Stimulated activated CD8-positive, alpha-beta memory T cell treated with anti-CD3 and anti-CD28 coated beads, Interleukin-15, amount 100 ng/mL, for 4 hours (primary cell): ENCODE data around the gene CAPZA2.
"Not testable (repeated sequence)": the region's sequence is repeated elsewhere in the genome, so short reads cannot be mapped to it uniquely, and the experiment has no call there.

Source experiments
- DNase-seq, 2 donors: peaks; one replicate each; pipeline ENCODE4 v3.0.0-alpha.2; 2020; ENCODE audit warnings: low read depth in 2 of 2

CAPZA2 gene

DNA sequence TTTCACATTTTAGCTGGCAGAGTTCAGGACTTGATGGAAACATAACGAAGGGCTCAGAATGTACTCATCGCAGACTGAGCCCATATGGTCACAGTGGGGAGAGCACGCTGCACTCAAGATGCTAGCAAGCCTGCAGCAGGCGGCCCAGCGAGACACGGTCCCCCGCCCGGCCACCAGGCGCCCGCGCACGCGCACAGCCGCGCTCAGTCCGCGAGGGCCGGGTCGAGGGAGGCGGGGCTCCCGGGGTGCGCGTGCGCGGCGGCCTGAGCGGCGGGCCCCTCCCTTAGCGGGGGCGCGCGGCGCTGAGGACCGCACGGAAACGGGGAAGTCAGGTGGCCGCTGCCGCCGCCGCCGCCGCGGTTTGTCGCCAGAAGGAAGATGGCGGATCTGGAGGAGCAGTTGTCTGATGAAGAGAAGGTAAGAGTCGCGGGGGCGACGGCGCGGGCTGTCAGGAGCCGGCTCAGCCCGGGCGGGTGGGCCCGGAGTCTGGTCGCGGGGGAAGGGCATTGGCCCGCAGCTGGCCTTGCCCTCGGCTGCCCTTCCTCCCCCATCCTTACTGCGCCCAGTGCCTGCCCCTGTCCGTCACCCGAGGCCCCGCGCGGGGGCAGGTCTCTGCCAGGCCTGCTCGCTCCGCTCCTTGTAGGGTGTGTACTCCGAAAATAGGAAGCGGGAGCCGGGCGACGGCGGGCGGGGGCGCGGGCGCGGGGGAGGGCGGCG, at the start of gene CAPZA2:
Gene CAPZA2 (plus strand): TSS at position 354 of the 717 bp plus-strand sequence. CDS start 25 bp downstream, at position 379.
- peak; percentile 82 to 89 for DNase-seq

DNA sequence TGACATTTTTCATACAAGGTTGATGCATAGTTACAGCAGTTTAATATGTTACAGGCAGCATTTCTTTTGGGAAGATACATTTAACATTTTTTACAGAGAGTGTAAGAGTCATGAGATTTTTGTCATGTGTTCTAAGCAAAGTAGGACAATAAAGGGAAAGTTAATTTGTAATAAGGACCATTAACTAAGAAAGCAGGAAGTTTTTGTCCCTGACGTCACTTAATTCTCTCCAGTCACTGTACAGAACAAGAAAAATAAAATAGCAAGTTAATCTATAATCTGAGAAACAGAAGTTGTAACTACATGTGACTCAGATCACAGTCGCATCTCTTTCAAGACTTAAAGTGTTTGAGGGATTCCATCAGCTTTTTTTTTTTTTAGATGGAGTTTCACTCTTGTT, 49.5 kb upstream of the CAPZA2 start:
- DNase-seq: no peak

DNA sequence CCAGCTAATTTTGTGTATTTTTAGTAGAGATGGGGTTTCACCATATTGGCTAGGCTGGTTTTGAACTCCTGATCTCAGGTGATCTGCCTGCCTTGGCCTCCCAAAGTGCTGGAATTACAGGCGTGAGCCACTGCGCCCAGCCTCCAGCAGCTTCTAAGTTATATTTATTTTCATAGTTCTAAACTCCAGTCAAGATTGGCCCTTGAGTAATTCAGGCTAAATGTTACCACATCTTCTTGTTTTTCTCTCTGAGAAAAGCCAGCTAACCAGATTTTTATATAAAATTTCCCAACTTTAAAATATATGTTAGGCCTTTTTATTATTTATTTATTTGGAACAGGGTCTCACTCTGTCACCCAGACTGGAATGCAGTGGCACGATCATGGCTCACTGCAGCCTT, 49.0 kb upstream of the CAPZA2 start:
- not testable (repeated sequence) for DNase-seq

DNA sequence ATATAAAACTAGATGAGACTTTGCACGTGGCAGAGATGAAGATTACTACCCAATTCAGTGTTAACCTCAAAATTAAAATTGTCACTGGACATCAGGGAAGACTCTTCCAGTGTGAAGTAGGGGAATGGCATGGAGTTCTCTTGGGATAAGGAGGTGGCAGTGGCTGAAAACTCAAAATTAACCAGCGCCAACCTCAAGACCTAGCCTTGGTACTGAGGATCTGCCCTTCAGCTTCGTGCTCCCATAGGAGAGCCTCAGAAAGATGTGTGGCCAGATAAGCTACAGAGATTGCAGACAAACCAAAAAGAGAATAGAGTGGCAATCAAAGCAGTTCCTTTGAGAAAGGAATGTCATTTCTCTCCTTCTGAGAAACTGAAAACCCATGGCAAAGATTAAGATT, 47.3 kb upstream of the CAPZA2 start:
- no peak for DNase-seq

- DNase-seq: no peak
These were observed 42.2 kb upstream of the CAPZA2 start for GRCh38 chr7:116820149-116820548.

DNA sequence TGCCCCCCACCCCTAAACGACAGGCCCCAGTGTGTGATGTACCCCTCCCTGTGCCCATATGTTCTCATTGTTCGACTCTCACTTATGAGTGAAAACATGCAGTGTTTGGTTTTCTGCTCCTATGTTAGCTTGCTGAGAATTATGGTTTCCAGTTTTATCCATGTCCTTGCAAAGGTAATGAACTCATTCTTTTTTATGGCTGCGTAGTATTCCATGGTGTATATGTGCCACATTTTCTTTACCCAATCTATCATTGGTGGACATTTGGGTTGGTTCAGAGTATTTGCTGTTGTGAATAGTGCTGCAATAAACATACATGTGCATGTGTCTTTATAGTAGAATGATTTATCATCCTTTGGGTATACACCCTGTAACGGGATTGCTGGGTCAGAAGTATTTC, 40.7 kb upstream of the CAPZA2 start:
- not testable (repeated sequence) for DNase-seq

GRCh38 chr7:116824449-116824848, 37.9 kb upstream of the CAPZA2 start:
- no peak for DNase-seq

GRCh38 chr7:116828281-116828680, 34.1 kb upstream of the CAPZA2 start:
- DNase-seq: no peak

- no peak for DNase-seq
These were observed 33.3 kb upstream of the CAPZA2 start for GRCh38 chr7:116829041-116829440.

DNA sequence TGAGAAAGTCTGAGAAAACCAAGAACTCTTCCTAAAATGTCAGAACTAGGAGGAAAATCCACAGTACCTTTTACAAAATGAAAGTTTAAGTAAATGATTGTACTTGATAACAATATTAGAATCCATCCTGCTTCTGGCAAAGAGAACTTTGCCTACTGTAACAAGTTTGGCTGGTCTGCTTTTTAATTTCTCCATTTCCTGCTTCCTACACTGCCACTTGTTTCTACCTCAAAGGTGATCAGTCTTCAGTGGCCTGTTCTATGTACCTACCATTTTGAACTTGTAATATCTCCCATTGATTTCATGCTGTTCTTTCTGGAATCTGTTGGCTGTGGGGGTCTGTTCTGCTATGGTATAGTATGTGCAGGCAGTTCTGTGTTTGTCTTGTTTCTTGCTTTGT, 32.9 kb upstream of the CAPZA2 start:
- DNase-seq: no peak

DNA sequence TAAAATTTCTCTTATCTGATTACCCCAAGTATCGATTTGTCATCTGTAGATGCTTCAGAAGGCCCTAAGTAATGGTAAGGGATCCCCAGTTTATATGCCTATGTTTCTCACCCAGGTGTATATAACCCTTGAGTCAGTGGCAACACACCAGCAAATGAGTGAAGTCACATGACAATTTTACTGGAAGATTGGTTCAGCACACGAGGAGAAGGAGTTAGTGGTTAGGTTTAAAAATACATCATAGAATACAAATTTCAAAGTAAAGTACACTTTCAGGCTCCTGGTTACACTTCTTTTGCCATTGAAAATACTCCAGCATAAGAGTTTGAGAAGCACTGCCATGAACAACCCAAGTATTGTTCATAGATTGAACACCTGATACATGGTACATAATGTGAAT, 29.7 kb upstream of the CAPZA2 start:
- DNase-seq: no peak

GRCh38 chr7:116834815-116835504, 27.4 kb upstream of the CAPZA2 start:
- no peak for DNase-seq

DNA sequence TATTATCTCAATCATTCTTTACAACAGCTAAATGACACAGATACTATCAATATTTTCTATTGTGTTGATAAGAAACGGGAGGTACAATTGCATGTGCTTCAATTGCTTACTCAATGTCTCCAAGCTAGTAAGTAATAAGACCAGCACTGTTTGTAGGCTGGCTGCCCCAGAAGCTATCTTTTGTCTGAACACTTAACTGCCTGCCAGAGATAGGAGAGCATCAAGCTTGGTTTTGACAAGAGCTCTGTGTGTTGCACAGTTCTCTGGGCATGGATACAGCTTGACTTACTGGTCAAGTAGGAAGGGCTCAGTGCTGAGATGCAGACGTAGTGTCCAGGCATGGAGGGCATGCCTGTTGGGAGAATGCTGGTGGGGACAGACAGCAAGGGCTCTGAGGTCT, 26.3 kb upstream of the CAPZA2 start:
- DNase-seq: no peak

DNA sequence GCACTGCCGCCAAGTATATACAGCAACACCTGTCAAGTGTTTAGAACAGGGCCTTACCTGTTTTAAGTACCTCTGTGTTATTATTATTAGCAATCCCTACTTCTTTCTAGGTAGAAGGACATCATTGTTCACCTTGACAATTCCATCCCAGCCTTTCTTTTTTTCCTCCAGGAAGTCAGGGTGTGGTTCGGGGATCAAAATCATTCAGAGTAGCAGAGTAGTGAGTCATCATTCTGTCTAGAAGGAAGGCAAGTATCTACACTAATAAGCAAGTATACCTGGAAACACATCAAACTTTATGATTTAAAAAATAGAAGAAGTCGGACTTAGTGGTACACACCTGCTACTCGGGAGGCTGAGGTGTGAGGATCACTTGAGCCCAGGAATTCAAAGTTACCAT, 25.5 kb upstream of the CAPZA2 start:
- no peak for DNase-seq

DNA sequence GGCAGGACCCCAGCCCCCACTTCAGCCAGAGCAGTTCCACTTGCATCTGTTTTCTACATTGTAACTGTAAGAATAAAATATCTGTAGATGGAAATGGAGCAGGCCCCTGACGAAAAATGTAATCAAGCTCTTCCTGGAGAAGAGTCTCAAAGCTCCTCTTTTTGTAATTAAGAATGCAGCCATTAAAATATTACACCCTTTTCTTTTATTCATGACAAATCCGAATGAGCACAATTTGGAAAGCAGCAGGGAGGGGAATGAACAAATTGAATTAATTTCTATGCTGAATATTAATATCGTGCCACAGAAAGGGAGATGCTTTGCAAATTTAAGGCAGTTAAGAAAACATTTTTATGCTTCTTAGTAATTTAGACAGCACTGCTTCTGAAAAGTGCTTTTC, 24.8 kb upstream of the CAPZA2 start:
- no peak for DNase-seq

DNA sequence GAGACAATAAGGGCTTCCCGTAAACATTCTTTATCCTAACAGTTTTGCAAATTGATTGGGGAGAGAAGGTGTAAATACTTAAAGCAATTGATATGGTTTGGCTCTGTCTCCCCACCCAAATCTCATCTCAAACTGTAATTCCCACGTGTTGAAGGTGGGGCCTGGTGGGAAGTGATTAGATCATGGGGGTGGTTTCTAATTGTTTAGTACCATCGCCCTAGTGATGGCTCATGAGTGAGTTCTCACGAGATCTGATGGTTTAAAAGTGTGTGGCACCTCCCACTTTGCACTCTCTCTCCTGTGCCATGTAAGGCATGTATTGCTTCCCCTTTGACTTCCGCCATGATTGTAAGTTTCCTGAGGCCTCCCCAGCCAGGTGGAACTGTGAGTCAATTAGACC, 22.1 kb upstream of the CAPZA2 start:
- DNase-seq: no peak

GRCh38 chr7:116842371-116842770, 20.0 kb upstream of the CAPZA2 start:
- DNase-seq: no peak

- no peak for DNase-seq
These were observed 19.0 kb upstream of the CAPZA2 start for GRCh38 chr7:116843378-116843777.

GRCh38 chr7:116851175-116851574, 11.2 kb upstream of the CAPZA2 start:
- DNase-seq: no peak

DNA sequence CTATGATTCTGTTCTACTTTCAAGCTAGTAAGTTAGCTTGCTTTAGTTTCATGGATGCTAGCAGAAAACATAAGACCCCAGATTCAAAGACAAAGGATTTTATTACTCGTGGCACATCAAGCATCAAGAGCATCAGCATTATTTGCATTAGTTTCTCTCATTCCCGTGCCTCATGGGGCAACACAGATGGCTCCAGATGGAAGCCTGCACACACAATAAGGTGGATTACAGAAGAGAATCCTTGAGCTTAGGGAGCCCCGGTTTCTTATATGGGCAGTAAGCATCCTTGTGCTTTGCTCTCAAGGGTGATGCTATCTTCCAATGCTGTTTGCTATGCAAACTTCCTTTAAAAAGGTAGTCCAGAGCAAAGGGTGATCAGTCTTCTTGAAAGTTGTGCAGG, 10.7 kb upstream of the CAPZA2 start:
- no peak for DNase-seq

DNA sequence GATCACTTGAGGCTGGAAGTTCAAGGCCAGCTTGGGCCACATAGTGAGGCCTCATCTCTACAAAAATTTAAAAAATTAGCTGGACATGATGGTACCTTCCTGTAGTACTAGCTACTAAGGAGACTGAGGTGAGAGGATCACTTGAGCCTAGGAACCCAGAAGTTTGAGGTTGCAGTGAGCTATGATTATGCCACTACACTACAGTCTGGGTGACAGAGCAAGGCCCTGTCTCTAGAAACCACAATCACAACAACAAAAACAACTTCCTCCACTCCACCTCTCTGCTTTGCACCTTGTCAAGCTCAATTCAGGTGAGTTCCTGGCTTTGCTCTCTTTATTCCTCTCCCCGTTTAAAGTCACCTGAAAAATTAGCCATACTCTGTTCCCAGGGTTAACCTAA, 8.3 kb upstream of the CAPZA2 start:
- DNase-seq: no peak

DNA sequence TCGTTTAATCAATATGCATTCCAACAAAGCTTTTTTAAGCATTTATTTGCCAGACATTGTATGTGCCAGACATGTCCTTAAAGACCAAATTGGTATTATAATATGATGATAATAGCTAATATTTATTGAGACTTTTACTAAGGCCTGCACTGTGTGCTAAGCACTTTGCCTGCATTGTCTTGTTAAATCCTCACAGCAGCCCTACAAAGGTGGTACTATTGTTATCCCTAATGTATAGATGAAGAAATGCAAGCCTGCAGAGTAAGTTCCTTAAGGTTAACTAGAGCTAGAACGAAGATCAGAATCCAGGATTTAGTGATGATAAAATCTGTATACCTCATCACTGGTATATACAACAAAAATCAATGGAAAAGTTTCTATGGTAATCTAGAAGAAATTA, 5.3 kb upstream of the CAPZA2 start:
- DNase-seq: no peak

DNA sequence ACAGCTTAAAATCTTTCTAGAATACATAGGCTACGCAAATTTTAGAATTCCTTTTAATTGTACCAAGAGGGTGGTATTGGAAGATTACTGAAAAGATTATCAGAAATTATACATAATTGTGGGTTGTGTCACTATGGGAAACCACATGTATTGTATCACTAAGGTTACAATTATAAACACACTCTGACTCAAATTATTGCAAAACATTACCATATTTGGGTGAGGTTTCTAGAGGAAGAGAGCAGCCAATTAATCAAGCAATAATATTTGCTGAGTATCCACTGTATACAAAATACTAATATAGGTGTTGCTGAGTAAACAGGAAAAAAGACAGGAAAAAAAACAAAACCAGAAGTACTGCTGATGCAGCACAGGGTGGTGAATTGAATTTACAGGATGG, 3.1 kb upstream of the CAPZA2 start:
- no peak for DNase-seq

DNA sequence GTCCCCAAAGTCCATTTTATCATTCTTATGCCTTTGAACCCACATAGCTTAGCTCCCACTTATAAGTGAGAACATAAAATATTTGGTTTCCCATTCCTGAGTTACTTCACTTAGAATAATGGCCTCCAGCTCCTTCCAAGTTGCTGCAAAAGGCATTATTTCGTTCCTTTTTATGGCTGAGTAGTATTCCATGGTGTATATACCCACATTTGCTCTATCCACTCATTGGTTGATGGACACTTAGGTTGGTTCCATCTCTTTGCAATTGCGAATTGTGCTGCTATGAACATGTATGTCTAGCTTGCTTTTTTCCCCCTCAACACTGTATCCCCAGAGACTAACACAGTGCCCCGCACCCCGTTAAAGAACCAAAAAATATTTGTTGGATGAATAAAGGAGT, 670 bp upstream of the CAPZA2 start:
- no peak for DNase-seq
